ENCODE results near the gene PPP1R14D. TPM values are rescaled to one million over a fixed set of nuclear protein-coding genes. Genes with fewer than 3 reads are reported as not detected.
A peak's percentile ranks its signal among the peaks of the same experiment; 100 is the strongest.

The PPP1R14D gene
- total RNA-seq, 1 donor from 2014 or later, result not detected

- DNase-seq (ENCODE audit: low spot score), result no peak
- H3K27me3 Mint-ChIP-seq (ENCODE audit: unreplicated experiment), result peaks cover 20% of the 10 kb centered on the region
Observed at GRCh38 chr15:40845511-40846284, 17.2 kb upstream of the PPP1R14D start.

GRCh38 chr15:40845036-40845435, 16.5 kb upstream of the PPP1R14D start:
- peaks cover 5% of the 10 kb centered on the region for H3K36me3 Mint-ChIP-seq (ENCODE audit: low read depth, unreplicated experiment)
- H3K27ac Mint-ChIP-seq (ENCODE audit: unreplicated experiment), result peak overlapping the region; percentile 36
- DNase-seq (ENCODE audit: low spot score), result no peak
- H3K4me3 Mint-ChIP-seq (ENCODE audit: unreplicated experiment), result peak overlapping the region; percentile 92
- H3K27me3 Mint-ChIP-seq (ENCODE audit: unreplicated experiment), result peaks cover 20% of the 10 kb centered on the region
- TF ChIP-seq CTCF (IDR thresholded peaks at IDR 0.05; ENCODE audit: unreplicated experiment), result no peak
- H3K9me3 Mint-ChIP-seq (ENCODE audit: unreplicated experiment), result no peaks in the 10 kb centered on the region
- H3K4me1 Mint-ChIP-seq (ENCODE audit: unreplicated experiment), result peaks cover 26% of the 10 kb centered on the region

More at GRCh38 chr15:40845511-40846284, 17.2 kb upstream of the PPP1R14D start:
- no peak for TF ChIP-seq CTCF (IDR thresholded peaks at IDR 0.05; ENCODE audit: unreplicated experiment)
- peaks cover 5% of the 10 kb centered on the region for H3K36me3 Mint-ChIP-seq (ENCODE audit: low read depth, unreplicated experiment)
- no peaks in the 10 kb centered on the region for H3K9me3 Mint-ChIP-seq (ENCODE audit: unreplicated experiment)
- H3K27ac Mint-ChIP-seq (ENCODE audit: unreplicated experiment), result peak overlapping the region; percentile 24
- H3K4me1 Mint-ChIP-seq (ENCODE audit: unreplicated experiment), result peaks cover 26% of the 10 kb centered on the region
- no peak overlapping the region for H3K4me3 Mint-ChIP-seq (ENCODE audit: unreplicated experiment)

GRCh38 chr15:40844696-40845030, 16.2 kb upstream of the PPP1R14D start:
- H3K4me1 Mint-ChIP-seq (ENCODE audit: unreplicated experiment), result peaks cover 26% of the 10 kb centered on the region
- DNase-seq (ENCODE audit: low spot score), result no peak
- peaks cover 5% of the 10 kb centered on the region for H3K36me3 Mint-ChIP-seq (ENCODE audit: low read depth, unreplicated experiment)
- no peak for TF ChIP-seq CTCF (IDR thresholded peaks at IDR 0.05; ENCODE audit: unreplicated experiment)
- H3K9me3 Mint-ChIP-seq (ENCODE audit: unreplicated experiment), result no peaks in the 10 kb centered on the region
- peak overlapping the region; percentile 36 for H3K27ac Mint-ChIP-seq (ENCODE audit: unreplicated experiment)
- H3K27me3 Mint-ChIP-seq (ENCODE audit: unreplicated experiment), result peaks cover 20% of the 10 kb centered on the region
- H3K4me3 Mint-ChIP-seq (ENCODE audit: unreplicated experiment), result peak overlapping the region; percentile 92

GRCh38 chr15:40843885-40844695, 15.6 kb upstream of the PPP1R14D start, which contains the start of gene SPINT1:
SPINT1 (plus strand) TSS chr15:40844048; CDS start chr15:40844555, 507 bp downstream.
- no peaks in the 10 kb centered on the region for H3K9me3 Mint-ChIP-seq (ENCODE audit: unreplicated experiment)
- H3K27ac Mint-ChIP-seq (ENCODE audit: unreplicated experiment), result peak within 1 kb of the TSS; percentile 64
- H3K27me3 Mint-ChIP-seq (ENCODE audit: unreplicated experiment), result peaks cover 20% of the 10 kb centered on the region
- TF ChIP-seq CTCF (IDR thresholded peaks at IDR 0.05; ENCODE audit: unreplicated experiment), result no peak
- peaks cover 5% of the 10 kb centered on the region for H3K36me3 Mint-ChIP-seq (ENCODE audit: low read depth, unreplicated experiment)
- peak; percentile 32 for DNase-seq (ENCODE audit: low spot score)
- H3K4me3 Mint-ChIP-seq (ENCODE audit: unreplicated experiment), result peak within 1 kb of the TSS; percentile 92
- peaks cover 26% of the 10 kb centered on the region for H3K4me1 Mint-ChIP-seq (ENCODE audit: unreplicated experiment)
